Measurements from ENCODE around the gene CHMP2A.
A peak's percentile ranks its signal among the peaks of the same experiment; 100 is the strongest.

DNA sequence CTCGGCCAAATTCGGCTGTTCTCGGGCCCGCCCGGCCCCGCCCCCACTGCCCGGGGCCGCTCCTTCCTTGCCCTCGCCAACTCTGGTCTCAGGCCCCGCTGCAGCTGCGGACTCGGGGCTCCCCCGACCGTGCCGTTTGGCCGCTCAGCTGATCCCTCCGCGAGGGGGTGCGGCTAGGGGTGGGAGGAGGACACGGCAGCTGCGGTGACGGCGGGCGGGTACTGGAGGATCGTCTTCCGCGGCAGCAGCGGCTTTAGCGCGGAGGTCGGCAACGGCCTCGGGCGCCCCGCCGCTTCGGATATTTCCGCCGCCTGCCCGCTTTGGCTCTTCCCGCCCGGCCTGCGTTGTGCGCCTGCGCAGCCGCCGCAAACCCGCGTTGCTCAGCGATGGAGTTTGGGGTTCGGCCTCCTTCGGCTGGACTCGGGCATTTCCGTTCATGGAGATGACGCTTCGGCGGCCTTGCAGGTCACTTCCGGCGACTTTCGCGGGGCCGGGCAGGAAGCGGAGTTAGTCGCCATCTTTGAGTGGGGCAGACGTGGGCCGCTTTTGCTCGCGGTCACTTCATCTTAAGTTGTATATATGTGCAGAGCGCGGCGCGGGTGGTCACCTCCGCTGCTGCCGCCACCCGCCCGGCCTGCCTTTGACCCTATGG is 3.8 kb upstream of the CHMP2A start:
- no peak for TF ChIP-seq POLR2A (IDR thresholded peaks at IDR 0.05; ENCODE audit: low read depth, low read length)
- no peak for TF ChIP-seq CTCF (IDR thresholded peaks at IDR 0.05; ENCODE audit: extremely low read depth in 1 of 2, insufficient read depth in 1 of 2, low read depth in 1 of 2, low read length in 2 of 2)
- no peak for TF ChIP-seq MYC (IDR thresholded peaks at IDR 0.05; ENCODE audit: low read depth, low read length)
- no peak for TF ChIP-seq MAX (IDR thresholded peaks at IDR 0.05; ENCODE audit: insufficient read depth, insufficient read length)
- peak; percentile 25 for TF ChIP-seq POLR2AphosphoS5 (IDR thresholded peaks at IDR 0.05; ENCODE audit: insufficient read depth, low read depth, low read length)
- no peak for TF ChIP-seq EZH2 (IDR thresholded peaks at IDR 0.05; ENCODE audit: borderline replicate concordance, low read depth, low read length, severe bottlenecking)
- TF ChIP-seq JUN (IDR thresholded peaks at IDR 0.05; ENCODE audit: borderline replicate concordance, insufficient read depth, insufficient read length, low read depth) = no peak
- no peak for TF ChIP-seq FOS (IDR thresholded peaks at IDR 0.05; ENCODE audit: borderline replicate concordance, insufficient read depth, low read length)
- TF ChIP-seq GATA2 (IDR thresholded peaks at IDR 0.05; ENCODE audit: insufficient read depth, insufficient read length, low read depth, low read length) = no peak
